Right forelimb (tissue), 1 donor: ENCODE data around the gene CCNJ.

Experiments used
- DNase-seq: peaks from one replicate; pipeline ENCODE4 v3.0.0-alpha.2; 2018

The CCNJ gene

GRCh38 chr10:96061232-96061631, 17.8 kb downstream of the CCNJ start:
- no peak for DNase-seq

GRCh38 chr10:96072674-96073073, 29.3 kb downstream of the CCNJ start:
- DNase-seq, result no peak

DNA sequence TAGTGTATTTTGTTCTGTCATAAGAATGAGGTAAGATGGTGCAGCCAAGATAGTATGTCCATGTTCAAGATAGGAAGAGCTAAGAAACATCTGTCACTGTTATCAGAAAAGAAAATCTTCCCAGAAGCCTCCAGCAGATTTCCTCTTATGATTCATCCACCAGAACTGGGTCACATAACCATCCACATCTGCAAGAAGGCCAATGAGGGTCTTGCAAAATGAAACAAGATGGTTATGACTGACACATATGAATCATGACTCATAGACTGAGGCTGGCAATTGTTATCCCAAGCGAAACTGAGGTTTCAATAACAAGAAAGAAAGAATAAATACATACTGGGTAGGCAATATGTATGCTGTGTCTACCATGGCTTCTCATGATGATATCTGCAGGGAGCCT, 30.3 kb downstream of the CCNJ start:
- DNase-seq, result no peak

DNA sequence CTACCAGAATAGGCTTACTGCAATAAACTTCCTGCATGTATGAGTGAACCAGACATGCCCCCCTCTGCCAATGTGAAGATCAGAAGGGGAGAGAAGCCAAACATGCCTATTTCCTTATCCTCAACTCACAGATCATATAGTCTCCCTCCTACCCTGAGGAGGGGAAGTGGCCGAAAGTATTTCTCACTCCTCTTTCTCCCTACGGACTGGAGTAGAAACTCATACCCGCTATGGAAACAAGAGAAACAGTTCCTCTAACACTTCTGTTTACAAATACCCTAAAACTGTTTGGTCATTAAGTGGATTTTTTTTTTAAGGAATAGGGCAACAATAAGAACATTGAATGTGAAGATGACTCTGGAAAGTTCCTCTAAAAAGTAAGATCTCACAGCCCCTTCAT, 31.4 kb downstream of the CCNJ start:
- DNase-seq, result no peak

DNA sequence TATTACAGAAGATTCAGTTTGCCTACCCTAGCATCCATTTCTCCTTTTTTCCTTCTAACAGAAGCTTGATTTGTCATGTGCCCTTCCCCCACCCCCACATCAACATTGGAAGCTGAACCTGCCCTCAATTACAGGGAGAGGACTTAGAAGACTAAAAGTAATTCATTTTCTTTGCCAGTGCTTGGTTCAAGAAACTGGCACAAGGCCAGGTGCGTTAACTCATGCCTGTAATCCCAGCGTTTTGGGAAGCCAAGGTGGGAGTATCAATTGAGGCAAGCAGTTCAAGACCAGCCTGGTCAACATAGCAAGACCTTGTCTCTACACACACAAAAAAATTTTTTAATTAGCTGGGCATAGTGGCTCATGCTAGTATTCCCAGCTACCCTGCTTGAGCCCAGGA, 32.6 kb downstream of the CCNJ start:
- DNase-seq, result no peak

DNA sequence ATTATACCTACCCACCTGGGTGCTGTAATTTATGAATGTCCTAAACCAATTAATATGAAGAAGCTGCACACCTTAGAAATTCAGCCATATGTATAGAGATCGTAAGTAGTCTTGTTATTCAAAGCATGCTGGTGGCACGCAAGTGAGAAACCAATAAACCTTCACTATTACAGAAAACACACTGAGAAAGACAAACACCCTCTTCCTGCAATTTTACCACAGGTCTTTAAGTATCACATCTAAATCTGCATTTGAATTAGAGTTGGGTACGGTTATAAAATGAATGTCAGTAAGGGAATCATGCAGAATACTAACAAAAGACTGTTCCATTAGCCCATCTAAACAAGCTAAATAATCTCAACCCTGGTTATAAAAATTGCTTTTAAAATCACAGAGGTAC, 33.8 kb downstream of the CCNJ start:
- DNase-seq, result no peak

DNA sequence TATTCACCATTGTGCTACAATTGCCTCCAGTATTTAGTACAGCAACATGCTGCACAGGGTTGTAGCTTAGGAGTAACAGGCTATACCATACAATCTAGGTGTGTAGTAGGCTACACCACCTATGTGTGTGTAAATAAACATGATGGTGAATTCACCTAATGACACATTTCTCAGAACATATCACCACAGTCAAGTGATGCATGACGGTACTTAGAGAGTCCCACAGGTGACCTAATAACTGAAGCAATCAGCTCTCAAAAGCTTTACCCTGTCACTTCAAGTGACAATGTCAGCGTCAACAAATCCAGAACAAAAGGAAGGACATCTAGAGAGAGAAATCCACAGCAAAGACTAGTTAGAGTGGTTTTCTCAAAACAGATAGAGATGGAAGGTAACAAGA, 38.8 kb downstream of the CCNJ start:
- no peak for DNase-seq

DNA sequence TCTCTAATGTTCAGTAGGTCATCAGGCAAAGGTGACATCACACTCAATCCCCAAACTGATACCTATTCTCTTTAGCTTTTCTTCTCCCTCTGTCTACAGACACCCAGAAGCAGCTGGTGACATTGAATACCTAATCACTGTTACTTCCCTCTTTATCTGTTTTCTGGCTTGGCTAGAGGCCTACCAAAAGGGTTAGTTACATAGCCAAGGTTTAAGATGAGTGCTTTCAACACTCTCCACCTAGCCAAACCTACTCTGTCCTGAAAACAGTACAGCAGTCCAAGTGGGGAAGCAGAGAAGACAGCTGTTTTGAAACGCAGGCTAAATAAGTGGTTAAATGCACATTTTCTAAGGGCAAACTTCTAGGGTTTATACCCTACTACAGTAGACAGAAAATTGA, 39.4 kb downstream of the CCNJ start:
- DNase-seq, result no peak

GRCh38 chr10:96089116-96089515, 45.7 kb downstream of the CCNJ start:
- no peak for DNase-seq

DNA sequence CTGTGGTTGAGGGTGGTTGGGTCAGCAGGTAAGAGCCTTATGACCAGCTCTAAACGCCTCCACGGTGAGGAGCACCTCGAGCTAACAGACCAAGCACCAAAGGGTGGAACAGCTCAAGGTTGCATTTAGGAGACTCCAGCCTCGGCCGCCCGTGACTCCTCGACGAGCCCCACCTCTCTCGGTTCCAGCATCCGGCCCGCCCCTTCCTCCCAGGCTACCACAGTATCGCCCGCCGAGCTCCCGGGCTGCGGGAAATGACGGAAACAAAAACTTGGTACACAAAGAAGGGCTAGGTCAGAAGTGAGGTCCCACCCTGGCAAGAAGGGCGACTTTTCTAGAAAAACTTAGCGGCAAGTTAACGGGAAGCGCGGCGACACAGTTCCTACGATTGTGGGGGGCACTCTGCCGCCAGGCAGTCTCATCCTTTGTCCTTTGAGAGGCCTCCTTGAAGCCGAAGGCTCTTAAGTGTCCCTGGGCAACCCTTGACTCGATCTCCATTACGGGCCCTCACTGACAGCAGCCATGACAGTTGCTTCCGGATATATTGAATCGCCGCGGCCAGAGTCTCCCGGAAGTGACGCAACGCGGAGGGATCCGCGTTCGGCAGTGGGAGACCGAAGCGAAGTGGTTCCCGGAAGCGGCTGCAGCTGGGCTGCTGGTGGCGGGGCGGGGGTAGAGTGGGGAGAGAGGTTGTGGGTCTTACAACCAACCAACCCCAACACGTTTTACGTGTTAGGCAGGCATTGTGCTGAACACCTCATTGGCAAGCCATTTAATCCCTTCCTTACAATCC, 46.5 kb downstream of the CCNJ start:
- peak; percentile 96 for DNase-seq

DNA sequence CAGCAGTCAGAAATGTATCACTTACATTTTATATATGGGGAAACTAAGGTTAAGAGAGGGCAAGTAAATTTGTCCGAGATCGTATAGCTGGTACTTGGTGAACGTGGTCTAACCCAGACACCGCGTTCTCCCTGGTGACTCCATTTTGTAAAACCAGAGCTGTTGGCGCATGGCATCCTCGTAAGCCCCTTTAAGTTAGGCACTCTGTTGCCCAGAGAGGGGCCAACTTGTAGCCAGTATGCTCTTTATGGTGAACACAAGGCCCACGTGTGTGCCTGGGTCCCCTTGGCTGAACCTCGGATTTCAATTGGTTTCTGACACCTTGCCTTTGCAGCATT, 47.0 kb downstream of the CCNJ start:
- no peak for DNase-seq

- DNase-seq, result no peak
Observed at GRCh38 chr10:96092999-96093767, 49.8 kb downstream of the CCNJ start.

DNA sequence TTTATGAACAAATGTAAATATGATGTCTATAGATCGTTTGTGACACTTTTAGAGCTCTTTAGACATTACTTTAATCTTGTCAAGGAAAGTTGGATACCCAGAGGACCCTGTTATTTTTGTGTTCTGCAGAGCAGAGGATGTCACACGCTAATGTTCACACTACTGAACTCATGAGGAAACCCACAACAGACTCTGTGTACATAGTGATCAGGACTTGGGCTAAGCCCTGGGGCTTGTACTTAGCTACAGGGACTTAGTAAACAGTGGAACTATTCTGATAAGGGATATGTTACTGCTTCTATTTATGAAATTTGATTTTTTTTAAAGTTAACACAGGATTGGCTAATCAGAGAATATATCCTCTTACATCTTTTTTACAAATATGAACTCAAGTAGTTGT, 50.6 kb downstream of the CCNJ start:
- no peak for DNase-seq

DNA sequence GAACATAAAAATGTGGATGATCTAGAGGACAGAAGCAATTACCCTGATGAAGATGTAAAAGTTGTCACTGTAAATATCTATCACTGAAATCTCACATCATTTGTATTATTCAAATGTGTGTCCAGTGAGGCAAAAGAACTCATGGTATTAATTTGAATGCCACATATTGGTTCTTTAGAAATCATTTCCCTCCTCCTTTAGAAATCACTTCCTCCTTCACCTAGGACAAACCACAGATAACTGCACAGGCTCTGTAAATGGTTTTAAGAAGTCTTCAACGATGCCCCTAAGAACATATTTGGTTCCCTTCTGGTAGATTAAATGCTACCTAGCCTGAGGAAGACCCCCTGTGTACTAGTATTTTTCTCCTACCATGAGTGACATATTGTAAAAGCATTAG, 53.6 kb downstream of the CCNJ start:
- DNase-seq, result no peak

DNA sequence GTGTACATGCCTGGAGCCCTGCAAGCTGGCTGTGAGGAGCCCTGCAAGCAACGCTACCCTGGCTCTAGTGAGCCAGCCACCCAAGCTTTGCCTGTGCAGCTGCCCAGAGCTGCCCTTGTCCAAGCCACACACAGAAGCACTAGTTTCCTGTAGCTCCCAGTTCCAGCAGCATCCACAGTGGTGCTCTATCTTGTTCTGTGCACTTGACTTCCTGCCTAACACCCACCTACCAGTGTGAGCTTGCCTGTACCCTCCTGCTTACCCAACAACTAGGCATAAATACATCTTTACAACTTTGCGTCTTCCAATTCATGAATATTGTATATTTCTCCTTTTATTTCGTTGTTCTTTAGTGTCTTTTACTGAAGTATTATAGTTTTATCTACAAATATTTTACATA, 54.5 kb downstream of the CCNJ start:
- DNase-seq, result no peak

- no peak for DNase-seq
Observed at GRCh38 chr10:96107623-96108038, 64.2 kb downstream of the CCNJ start.
